Lower leg skin (tissue), 4 donors: ENCODE measurements around the gene COL4A1. TPM values are rescaled to one million over a fixed set of nuclear protein-coding genes. Genes with fewer than 3 reads are reported as not detected.

Experiments used
- DNase-seq, 2 donors: peaks; one replicate each; pipeline ENCODE4 v3.0.0-alpha.2; 2019; ENCODE audit warnings: low spot score in 2 of 2
- H3K4me3 ChIP-seq: fragments of 200-600 bp; sonication (generic); 2 replicates; pipeline ENCODE4 v1.5.1; 2017; ENCODE audit warnings: mild to moderate bottlenecking, low read depth; ENCODE audit not compliant: poor library complexity, severe bottlenecking
- POLR2A ChIP-seq, 2 donors: fragments of 450-650 bp; IDR thresholded peaks; one replicate each; pipeline ENCODE4 v1.6.1; 2016 to 2017; ENCODE audit warnings: antibody characterized with exemption in 2 of 2, mild to moderate bottlenecking in 1 of 2, moderate library complexity in 1 of 2
- WGBS, 2 donors: methylation state at CpG; one replicate each; pipeline ENCODE4 v1.1.5; 2018; 5-methylcytosine and 5-hydroxymethylcytosine counted together
- intact Hi-C: fragments of 100-400 bp; cut with DNase I; formaldehyde crosslinking; loops from one replicate; pipeline ENCODE4 v1.15.0; 2023; ENCODE audit warnings: low total_unique reads
- total RNA-seq, 4 donors: library from RNA; depleted of rRNA; stranded (reverse); fragments of >200 nt; gene quantifications; one replicate each; pipeline ENCODE4 v1.1.0, GENCODE V29; 2016
- TF ChIP-seq, protein P1 (sequence below), 3 donors: fragments of 450-650 bp; IDR thresholded peaks; one replicate each; pipeline ENCODE4 v1.5.1; 2016; ENCODE audit warnings: antibody characterized with exemption in 3 of 3, mild to moderate bottlenecking in 3 of 3, moderate library complexity in 2 of 3

COL4A1 gene
- total RNA-seq, 4 donors from 2014 or later: 41.0 to 105 (median 56.7) TPM

DNA sequence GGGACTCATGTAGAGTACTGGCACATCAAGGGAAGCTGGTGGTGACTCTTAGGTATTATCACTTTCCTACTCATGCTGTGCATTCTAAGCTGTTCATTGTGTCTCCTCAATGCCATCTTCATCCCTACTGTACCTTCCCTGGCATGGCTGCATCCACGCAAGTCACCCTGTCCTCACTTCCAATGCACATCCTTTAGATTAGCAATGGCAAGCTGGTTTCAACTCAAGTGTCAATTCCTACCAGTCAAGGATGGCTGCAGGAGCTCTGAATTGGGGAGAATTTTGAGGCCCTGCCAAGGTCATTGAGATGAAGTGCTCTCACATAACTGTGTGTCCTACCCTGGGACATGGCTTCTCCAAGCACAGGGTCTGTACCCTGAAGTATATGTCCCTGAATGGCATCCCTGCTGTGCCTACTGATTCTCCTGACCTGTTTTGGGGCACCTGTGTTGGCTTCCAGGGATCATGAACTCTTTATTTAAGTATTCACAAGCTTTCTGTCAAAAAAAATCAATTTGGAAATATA, 24.6 kb downstream of the COL4A1 start:
- no peak for TF ChIP-seq POLR2A (IDR thresholded peaks at IDR 0.05)
- TF ChIP-seq, protein P1, sequence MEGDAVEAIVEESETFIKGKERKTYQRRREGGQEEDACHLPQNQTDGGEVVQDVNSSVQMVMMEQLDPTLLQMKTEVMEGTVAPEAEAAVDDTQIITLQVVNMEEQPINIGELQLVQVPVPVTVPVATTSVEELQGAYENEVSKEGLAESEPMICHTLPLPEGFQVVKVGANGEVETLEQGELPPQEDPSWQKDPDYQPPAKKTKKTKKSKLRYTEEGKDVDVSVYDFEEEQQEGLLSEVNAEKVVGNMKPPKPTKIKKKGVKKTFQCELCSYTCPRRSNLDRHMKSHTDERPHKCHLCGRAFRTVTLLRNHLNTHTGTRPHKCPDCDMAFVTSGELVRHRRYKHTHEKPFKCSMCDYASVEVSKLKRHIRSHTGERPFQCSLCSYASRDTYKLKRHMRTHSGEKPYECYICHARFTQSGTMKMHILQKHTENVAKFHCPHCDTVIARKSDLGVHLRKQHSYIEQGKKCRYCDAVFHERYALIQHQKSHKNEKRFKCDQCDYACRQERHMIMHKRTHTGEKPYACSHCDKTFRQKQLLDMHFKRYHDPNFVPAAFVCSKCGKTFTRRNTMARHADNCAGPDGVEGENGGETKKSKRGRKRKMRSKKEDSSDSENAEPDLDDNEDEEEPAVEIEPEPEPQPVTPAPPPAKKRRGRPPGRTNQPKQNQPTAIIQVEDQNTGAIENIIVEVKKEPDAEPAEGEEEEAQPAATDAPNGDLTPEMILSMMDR (IDR thresholded peaks at IDR 0.05): no peak
- 96 to 100% methylated on average over 1 of the region's 1 CpG for WGBS, 2 donors
- DNase-seq: peak in 1 of 2 donors; percentile 59
- H3K4me3 ChIP-seq: no peak overlapping the region
- intact Hi-C loops: no loop called here

DNA sequence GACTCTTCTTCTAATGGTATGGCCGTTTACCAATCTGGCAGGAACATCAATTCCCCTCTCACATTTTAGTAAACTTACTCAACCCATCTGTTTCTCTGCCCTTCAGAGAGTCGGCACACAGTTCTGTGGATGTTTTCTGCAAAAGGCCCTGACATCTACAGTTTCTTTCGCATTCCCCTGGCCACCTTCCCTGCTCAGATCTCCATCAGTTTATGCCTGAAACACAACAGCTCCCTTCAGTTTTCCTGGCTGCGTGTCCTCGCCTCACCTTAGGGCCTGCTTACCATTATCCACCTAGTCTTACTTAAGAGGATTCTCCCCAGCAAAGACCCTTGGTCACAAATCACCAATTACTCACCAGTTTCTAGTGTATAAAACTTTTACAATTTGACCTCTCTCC, 25.2 kb downstream of the COL4A1 start:
- 86 to 88% methylated on average over 5 of the region's 5 CpGs for WGBS, 2 donors
- H3K4me3 ChIP-seq: no peak overlapping the region
- DNase-seq: peak in 1 of 2 donors; percentile 34
- intact Hi-C loops: no loop called here
- TF ChIP-seq, protein P1 (IDR thresholded peaks at IDR 0.05): no peak
- TF ChIP-seq POLR2A (IDR thresholded peaks at IDR 0.05): no peak

DNA sequence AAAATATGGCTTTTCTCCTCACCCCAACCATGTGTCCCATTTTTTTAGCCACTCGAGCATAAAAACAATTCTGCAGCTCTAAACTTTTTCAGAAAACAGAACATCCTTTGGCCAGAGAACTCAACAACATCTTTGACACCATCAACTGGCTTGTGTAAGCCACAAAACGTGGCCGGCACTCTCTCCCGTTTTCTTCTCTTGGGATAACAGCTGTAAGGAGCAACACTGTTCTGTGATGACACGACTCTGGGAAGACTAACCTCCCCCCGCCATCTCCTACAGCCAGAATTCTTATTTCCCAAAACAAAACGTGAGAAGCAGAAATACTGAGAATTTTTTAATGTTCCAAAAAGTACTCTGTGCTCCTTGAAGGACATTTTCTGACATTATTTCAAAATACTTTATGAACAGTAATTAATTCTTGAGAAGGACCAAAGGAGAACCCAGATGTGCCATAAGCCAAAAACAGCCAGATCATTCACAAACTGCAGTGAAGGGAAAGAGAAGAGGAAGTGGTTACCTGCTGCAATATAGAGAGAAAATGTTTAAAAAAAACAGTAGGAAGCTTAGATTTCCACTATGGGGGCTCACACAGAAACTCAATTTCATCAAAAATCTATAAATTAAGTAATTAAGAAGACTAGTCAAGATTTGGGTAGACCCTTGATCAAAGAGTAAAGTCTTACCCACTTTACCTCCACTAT, 25.8 kb downstream of the COL4A1 start:
- DNase-seq: peak; percentile 53 to 78
- 71 to 72% methylated on average over 7 of the region's 7 CpGs for WGBS, 2 donors
- intact Hi-C loops: no loop called here
- TF ChIP-seq, protein P1 (IDR thresholded peaks at IDR 0.05): no peak
- TF ChIP-seq POLR2A (IDR thresholded peaks at IDR 0.05): no peak
- H3K4me3 ChIP-seq: no peak overlapping the region

DNA sequence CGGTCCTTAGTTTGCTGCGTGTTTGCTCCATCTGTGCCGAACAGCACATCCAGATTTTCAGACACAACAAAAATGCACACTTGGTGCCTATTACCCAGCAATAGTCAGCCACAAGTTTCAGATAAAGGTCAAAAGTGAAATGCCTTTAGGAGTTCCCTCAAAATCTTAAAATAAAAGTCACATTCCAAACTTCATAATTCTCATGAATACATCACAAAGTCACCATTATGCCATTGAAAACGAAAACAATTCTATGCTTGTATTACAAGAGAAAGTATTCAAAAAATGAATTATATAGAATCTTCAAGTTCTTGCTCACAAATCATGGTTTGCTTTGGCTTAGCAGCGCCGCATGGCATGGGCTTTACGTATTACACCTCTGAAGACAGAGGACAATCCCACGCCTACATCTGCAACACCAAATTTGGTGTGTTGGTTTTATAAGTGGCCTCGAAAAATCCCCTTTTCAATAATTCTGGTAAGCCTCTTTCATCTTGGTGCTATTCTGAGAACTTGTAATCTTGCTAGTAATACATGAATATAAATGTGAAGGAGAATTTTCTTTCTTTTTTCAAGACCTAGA, 26.6 kb downstream of the COL4A1 start:
- intact Hi-C loops: no loop called here
- TF ChIP-seq, protein P1 (IDR thresholded peaks at IDR 0.05): no peak
- no peak for TF ChIP-seq POLR2A (IDR thresholded peaks at IDR 0.05)
- 76 to 82% methylated on average over 9 of the region's 9 CpGs for WGBS, 2 donors
- DNase-seq: peak in 1 of 2 donors; percentile 40
- no peak overlapping the region for H3K4me3 ChIP-seq

DNA sequence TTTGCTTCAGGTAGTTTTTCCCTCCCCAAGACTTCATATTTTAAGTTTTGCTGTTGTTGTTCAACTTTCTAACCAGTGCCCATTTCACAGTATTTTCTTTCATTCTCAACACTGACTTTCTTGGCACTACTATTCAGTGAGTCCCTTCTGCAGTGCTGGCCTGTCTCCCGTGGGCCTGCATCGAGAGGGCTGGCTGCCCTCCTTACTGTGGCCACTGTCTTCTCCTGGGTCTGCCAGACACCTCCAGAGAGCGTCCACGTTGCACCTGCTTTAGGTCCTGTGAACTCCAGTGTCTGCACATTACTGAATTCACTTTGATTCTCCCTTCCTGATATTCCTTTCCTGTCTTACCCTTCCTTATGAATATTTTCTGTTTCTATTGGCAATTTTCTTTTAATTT, 27.3 kb downstream of the COL4A1 start:
- intact Hi-C loops: no loop called here
- WGBS, 2 donors: 84 to 86% methylated on average over 4 of the region's 4 CpGs
- no peak overlapping the region for H3K4me3 ChIP-seq
- DNase-seq: peak in 1 of 2 donors; percentile 61
- TF ChIP-seq POLR2A (IDR thresholded peaks at IDR 0.05): no peak
- TF ChIP-seq, protein P1 (IDR thresholded peaks at IDR 0.05): no peak
